HG02981 (cell line): ENCODE data around the gene RNASEH2A.

Source experiments
- ATAC-seq: cut with Tn5 transposase; IDR thresholded peaks from one replicate; pipeline ENCODE4 v1.9.1; 2021; ENCODE audit warnings: mild to moderate bottlenecking, moderate library complexity; ENCODE audit not compliant: unreplicated experiment

The RNASEH2A gene

DNA sequence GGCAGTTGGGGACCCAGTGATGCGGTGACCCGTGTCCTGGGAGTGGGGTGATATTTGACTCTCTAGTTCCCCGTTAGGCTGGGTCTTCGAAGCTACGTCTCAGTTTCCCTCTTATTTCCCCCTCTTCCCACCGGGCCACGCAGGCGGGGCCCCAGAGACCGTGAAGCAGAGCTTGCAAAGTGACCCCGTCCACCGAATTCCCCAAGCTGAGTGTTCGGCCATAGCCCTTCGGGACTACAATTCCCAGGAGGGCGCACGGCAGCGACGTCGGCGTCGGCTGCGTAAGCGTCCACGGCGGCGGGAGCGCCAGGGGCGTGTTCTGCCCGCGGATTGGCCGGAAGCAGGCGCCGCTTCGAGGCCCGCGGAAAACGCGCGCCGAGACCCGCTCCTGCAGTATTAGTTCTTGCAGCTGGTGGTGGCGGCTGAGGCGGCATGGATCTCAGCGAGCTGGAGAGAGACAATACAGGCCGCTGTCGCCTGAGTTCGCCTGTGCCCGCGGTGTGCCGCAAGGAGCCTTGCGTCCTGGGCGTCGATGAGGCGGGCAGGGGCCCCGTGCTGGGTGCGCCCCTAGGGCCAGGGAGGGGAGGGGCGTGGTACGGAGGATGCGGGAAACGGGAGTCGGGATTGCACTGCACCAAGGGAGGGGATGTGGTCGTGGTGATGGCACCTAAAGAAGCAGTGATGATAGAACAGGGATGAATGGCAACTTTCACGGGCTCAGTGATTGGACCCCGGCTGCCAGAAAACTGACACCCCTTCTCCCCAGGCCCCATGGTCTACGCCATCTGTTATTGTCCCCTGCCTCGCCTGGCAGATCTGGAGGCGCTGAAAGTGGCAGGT is at the start of gene RNASEH2A:
Gene RNASEH2A (plus strand): TSS at position 343 of the 840 bp plus-strand sequence. CDS start 90 bp downstream, at position 433.
- no peak for ATAC-seq

DNA sequence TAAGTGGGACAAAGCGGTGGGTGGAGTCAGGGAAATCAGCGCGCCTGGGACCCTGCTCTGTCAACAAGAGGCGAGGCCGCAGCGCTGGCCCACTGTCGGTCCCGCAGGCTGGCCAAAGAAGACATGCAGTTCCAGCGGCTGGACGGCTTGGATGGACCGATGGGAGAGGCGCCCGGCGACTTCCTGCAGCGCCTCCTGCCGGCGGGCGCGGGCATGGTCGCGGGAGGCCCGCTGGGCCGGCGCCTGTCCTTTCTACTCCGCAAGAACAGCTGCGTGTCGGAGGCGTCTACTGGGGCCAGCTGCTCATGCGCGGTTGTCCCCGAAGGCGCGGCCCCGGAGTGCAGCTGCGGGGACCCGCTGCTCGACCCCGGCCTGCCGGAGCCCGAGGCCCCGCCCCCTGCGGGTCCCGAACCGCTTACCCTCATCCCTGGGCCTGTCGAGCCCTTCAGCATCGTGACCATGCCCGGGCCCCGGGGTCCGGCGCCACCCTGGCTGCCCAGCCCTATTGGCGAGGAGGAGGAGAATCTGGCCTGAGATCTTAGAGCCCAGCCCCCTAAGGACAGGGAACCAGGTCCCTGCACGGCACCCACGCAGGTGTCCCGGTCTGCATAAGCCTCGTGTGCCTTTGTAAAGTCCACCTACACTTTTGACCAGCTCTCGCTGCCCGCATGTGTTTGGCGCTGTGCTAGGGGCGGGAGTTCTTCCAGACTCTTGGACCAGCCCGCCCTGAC is 48.7 kb upstream of the RNASEH2A start:
- ATAC-seq, result no peak

DNA sequence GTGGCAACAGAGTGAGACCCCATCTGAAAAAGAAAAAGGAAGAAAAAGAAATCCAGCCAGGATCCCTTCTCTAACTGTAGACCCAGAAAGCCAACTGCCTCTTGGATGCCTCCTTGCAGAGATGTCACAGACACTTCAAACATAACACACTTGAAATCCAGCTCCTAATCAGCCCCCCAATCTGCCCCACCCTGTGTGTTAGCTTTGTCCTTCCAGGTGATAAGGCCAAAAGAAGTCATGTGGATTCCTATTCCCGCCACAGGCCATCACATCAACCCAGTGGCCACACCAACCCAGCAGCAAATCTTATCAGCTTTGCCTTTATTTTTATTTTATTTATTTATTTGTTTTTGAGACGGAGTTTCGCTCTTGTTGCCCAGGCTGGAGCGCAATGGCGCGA is 46.7 kb upstream of the RNASEH2A start:
- no peak for ATAC-seq

DNA sequence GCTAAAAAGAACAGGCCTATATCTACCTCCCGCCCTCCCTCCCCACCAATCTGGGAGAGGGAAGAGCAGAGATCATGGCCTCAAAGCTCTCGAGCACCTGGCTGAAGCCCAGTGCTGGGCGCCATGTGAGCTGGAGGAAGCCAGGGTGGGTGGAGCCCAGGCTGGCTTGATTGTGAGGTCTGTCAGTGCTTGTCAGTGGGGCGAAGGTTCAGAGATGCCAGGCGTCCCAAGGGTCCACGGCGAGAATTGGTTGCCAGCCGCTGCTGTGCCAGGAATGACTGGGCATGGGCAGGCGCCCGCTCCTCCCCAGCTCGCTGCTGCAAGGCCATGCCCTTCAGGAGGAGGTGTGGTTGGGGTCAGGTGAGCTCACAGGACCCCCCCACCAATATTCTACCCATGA is 43.3 kb upstream of the RNASEH2A start:
- no peak for ATAC-seq

DNA sequence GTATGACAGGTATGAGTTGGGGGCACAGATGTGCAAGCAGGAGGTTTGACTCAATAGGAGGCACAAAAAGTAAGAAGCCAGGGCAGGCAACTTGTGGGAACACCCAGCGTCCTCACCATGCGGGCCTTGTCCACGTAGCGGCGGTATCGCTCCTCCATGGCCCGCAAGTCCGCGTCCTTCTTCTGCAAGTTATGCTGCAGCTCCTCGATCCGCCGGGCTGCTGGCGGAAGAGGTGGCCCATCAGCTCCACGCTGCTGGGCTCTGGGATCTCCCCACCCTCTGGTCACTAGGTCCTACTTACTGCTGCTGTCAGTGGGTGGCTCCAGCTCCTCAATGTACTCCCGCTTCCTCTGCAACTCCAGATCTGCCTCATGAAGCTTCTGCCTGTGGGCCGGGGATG is 41.7 kb upstream of the RNASEH2A start:
- no peak for ATAC-seq

DNA sequence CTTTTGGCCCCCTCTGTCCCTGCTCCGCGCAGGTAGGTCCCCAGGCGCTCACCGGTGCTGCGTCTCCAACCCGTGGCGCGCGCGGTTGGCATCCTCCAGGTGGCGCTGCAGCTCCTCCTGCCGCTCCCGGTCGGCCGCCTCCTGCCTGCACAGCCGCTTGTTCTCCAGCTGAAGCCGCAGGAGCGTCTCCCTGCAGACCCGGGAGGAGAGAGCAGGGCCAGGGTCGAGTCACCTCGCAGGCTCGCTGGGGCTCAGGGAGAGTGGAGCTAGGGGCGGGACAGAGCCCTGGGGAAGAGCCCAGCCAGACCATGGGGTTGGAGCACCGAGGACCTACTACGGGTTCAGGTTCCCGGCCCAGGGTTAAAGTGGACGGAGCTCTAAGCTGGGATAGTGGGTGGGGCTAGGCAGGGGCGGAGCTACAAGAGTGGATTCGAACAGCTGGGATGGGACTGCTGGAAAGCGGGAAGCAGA is 40.3 kb upstream of the RNASEH2A start:
- ATAC-seq, result no peak

DNA sequence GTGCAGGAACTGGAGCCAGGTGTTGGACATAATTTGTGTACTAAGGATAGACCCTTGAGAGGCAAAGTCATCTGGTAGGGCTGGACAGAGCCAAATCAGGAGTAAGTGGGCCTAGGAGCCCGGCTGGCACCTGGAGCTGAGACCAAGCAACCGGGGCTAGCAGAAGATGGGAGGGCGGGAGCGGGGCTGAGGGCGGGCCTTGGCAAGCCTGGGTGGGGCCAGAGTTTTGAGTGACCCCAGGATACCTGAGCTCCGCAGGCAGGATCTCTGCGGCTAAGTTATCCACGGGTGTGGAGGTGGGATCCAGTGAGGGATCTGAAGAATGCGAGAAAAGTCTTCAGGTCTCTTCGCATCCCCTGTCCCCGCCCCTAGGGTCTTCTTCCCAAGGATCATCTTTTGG is 39.2 kb upstream of the RNASEH2A start:
- no peak for ATAC-seq

DNA sequence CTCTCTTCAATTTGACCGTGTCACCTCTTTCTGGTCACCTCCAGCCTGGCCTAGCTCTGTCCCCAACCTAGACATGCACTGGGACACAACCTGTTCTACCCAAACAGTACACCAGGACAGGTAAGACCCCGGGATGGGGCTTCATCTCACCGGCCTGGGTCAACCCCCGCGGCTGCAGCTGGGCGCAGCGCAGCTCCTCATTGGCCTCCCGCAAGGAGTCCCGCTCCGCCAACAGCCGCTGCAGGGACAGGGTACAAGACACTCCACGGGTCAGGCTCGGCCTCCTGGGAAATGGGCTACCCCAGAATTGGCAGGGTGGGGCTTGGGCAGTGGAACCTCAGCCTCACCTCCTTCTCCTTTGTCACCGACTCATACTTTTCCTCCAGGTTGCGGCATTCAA is 38.7 kb upstream of the RNASEH2A start:
- ATAC-seq, result no peak

DNA sequence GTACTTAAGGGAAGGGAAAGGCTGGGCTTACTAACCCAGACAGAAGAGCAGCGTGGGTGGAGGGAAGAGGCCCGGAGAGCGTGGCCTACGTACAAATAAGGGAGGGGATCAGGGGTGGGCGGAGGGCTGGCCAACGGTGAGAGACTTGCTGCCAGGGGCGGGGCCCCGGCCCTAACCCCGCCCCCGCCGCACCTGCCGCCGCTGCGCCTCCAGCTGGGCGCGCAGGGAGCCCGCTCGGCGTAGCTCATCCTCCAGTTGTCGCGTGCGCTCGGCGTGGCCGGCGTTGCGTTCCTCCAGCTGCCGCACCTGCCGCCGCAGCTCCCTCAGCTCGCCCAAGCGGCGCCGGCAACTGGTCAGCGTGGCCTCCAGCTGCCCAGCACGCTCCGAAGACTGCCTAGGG is 36.7 kb upstream of the RNASEH2A start:
- ATAC-seq, result no peak

DNA sequence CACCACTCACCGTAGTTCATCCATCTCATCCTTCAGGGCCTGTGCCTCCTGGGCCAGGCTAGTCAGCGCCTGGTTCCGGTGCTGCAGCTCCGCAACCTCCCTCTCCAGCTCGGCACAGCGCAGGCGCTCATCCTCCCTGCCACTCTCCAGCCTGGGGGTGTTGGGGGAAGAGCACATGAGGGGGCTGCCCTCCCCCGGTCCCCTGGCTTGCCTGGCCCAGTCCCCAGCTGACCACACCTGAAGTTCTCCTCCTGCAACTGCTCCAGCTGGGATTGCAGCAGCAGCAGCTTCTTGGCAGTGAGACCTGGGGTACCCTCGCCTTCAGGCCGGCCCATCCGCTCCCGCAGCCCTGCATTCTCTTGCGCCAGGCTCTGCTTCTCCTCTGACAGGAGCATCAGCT is 35.5 kb upstream of the RNASEH2A start:
- no peak for ATAC-seq

DNA sequence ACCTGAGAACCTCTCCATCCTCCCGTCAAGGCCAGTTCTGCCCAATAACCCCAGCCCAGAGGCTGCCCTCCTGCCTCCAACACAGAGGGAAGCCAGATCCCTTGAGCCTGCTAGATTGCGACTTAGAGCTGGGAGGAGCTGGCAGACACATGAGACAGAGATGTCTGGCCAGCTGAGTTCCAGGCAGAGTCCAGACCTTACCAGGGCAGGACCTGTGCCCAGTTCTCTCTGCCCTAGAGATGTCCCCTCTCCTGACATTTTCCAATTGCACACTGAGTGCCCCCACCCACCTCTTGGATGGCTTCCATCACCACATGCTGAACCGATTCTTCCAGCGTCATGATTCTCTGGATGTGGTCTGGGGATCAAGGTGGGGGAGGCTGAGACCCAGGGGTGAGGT is 34.1 kb upstream of the RNASEH2A start:
- ATAC-seq, result no peak

DNA sequence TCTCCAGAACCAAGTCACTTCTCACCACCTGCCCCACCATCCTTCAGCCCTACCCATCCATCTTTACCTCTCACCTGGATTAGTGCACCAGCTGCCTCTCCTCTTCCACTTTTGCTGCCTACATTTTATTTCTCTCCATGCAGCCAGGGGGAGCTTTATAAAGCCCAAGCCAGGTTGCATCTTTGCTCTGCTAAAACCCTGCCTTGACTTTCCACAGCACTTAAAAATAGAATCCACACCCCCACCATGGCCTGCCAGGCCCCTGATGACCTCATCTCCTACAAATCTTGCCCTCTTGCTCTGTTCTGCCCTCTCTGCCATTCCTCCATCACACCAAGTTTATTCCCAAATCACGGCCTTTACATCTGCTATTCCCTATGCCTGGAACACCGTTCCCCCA is 32.8 kb upstream of the RNASEH2A start:
- ATAC-seq, result no peak

DNA sequence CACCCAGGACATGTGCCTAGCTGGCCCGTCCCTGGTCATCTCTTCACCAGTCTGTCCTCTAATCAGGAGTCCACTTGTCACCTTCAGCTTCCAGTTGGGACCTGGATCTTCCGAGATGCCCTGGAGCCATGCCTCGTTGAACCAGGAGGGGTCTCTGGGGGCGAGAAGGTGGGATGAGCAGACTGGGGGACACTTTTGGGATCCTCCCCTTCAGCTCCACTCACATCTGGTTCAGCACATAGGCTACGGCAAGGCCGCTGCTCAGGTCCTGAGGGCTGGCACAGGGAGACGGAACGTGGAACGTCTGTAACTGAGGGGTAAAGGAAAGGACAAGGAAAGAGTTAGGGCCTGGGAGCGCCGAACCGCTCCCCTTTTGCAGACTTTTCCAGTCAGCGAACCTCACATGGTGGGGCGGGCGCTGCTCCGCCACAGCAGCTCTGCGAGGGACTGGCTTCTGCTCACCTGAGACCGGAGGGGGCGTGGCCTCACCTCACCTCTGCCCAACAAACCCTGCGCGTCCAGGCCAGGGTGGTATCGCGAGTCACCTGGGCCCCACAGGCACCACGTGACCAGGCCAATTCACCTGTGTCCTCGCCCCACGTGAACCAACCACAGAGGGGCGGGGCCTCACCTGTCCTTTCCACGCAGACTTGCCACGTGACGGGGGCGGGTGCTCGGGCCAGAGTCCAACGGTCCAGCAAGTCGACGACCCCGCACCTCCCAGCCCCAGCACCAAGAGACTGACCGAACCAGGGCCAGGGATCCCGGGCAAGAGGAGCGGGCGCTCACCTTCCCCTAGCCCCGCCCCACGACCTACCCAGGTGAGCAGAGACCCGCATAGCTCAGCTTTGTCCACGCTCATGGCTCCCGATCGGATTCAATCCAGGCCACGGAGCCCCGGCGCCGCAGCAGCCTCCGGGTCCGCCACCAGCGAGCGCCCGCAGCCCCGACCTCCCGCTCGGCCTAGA is 31.5 kb upstream of the RNASEH2A start, which contains the start of gene HOOK2:
Gene HOOK2 (minus strand): TSS at position 965 of the 968 bp plus-strand sequence. CDS start 103 bp downstream, at position 862.
- no peak for ATAC-seq

DNA sequence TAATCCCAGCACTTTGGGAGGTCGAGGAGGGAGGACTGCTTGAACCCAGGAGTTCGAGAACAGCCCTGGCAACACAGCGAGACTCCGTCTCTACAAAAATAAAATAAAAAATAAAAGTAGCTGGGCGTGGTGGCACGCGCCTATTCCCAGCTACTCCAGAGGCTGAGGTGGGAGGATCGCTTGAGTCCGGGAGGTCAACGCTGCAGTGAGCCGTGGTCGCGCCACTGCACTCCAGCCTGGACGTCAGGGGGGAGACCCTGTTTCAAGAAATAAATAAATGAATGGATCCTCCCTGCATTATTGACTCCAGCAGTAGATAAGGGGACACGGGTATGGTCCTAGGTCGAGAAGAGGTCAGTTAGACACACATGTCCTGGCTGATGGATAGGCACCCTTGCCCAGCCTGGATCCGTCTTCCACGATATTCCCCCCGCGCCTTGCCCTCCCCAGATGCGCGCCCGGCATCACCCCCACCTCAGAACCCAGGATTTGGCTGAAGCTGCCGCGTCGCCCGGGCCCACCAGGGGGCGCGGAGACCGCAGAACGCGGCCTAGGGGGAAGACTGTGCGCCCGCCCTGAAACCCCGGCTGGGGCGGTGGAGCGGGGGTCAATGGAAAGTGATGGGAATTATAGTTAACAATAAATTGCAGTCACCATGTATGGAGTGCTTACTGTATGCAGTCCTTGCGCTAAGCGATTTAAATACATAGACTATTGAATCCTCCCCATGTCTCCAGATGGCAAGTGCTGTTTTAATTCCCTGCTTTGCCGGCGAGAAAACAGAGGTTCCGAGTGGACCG is 29.0 kb upstream of the RNASEH2A start:
- no peak for ATAC-seq

DNA sequence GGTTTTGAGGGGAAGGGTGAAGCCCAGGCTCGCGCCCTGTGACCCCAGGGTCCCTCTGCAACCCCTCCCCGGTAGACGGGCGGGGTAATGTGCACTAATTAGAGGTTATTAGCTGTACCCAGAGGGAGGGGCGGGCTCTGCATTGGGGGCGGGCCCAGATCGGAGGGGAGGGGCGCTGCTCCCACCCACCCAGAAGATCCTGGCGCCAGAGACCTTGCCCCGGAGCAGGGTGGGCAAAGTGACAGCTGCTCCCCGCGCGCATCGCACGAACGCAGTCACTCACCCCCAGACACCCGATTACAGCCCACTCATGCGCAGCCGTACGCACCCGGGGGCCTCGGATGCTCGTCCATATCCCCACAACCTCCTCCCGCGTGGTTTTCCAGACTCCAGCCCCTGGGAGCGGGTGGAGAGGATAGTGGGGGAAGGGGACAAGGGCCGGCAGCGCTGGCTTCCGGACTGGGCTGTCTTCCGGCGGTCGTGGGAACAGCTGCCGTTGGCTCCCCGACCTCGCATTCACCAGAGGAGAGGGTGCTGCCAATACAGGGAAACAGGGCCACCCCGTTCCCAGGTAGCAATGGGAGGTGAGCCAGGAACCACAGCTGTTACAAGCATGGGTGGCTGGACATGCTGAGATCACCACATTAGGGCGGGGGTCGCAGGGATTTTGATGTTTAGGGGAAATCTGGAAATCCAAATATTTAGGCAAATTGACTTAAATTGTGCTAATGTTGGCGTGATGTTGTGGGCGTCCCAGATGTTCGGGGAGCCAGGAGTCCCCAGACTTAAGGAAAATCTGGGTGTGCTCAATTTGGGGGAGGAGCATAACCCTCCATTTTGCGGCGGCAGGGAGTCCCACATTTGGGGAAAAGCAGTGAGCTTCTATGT is 28.1 kb upstream of the RNASEH2A start:
- no peak for ATAC-seq

DNA sequence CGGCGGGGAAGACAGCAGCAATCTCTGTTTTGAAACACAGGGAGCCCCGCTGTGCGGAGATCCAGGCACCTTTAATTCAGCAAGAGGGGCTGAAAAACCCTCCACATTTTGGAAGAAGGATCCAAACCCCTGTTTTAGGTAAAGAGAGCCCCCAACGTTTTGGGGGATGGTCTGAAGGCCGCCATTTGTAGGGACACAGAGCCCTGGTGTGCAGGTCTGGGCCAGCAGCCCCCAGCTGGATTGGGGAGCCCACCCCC is 27.6 kb upstream of the RNASEH2A start:
- no peak for ATAC-seq

DNA sequence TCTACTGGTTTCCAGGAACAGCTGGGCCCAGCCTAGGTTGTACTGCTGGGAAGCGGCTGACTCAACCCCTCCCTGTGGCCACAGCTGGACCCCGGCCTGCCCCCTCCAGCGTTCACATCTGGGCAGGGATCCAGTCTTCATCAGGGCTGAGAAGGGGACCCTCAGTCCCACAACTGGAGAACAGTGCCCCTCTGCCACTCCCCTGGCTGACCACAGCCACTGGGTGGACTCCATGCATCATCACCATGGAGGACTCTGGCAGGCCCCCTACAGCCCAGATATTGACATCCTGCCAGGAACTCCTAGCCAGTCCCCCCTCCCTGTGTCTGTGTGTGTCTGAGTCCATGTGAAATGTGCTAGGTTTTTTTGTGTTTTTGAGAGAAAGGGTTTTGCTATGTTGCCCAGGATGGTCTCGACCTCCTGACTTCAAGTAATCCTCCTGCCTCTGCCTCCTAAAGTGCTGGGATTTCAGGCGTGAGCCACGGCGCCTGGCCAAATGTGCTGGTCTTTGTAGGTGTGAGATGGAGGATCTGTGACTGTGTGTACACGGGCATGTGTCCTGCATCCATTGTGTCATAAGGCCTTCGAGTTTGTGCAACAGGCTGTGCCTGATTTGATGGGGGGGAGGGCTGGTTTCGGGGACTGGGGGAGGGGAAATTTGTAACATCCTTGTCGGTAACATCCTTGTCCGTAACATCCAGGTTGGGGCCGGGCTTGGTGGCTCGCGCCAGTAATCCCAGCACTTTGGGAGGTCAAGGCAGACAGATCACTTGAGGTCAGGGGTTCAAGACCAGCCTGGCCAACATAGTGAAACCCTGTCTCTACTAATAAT is 27.0 kb upstream of the RNASEH2A start:
- ATAC-seq, result no peak

DNA sequence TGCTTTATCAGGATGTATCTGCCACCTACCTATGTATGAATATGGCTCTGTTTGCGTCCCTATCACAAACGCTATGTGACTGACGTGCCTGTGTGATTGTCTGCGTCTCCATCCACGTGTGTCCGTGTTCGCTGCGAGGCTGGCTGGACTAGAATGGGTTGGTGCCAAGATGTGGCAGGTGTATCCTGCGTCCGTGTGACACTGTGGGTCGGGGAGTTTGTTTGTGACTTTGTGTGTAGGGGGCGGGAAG is 24.3 kb upstream of the RNASEH2A start:
- ATAC-seq, result peak; percentile 17
